ENCODE measurements around the gene GANAB.
"Not testable (repeated sequence)": the region's sequence is repeated elsewhere in the genome, so short reads cannot be mapped to it uniquely, and the experiment has no call there.

GANAB gene

GRCh38 chr11:62666259-62666926 is 20.0 kb upstream of the GANAB start:
- no peak for DNase-seq

DNA sequence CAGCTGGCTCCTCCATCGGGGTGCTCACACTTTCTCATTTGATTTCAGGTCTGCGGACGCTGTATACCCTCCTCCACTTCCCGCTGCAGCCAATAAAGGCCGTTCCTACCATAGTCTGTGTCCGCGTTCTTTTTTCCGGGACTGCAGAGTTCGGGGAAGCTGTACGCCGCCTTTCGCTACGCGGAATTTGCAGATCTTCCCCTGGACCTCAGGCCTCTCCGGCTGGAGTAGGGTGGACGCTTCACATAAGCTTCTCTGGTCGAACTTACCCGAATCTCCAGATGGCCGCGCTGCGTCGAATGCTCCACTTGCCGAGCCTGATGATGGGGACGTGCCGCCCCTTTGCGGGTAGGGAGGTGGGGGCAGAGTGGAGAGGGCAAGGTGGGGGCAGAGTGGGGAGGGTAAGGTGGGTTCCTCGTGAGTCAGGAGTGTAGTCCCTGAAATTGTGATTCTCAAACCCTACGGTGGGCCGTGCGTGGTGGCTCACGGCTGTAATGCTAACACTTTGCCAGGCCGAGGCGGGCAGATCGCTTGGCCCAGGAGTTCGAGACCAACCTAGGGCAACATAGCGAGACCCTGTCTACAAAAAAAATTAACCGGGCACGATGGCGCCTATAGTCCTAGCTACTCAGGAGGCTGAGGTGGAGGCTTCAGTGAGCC is 19.3 kb upstream of the GANAB start:
- DNase-seq = peak; percentile 33

- peak; percentile 78 for DNase-seq
These were observed 18.7 kb upstream of the GANAB start, which contains the start of the genes C11orf98 and CSKMT for GRCh38 chr11:62665075-62665598. C11orf98 (minus strand) TSS chr11:62665210; CDS start chr11:62665169, 41 bp downstream. CSKMT (plus strand) TSS chr11:62665312; CDS start chr11:62665880, 568 bp downstream.

DNA sequence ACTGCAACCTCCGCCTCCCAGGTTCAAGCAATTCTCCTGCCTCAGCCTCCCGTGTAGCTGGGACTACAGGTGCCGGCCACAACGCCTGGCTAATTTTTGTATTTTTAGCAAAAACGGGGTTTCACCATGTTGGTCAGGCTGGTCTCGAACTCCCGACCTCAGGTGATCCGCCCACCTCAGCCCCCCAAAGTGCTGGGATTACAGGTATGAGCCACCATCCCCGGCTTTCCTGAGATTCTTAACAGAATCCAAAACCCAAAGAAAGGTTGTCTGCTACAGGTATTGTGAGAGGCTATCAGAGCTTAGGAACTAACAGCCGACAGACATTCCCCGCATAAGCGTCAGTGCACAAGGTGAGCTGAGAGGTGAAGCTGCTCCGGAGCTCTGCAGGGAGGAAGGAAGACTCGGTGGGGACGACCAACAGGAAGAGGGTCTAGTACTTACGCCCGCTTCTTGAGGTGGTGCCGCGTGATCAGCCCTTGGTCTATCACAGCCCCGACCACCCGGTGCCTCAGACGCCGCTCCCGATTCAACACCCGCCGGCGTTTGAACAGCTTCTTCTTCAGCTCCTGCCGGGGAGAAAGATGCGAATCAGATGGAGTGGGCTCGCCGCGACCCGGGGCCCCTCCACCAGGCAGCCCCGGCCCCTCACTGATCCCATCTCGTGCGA is 18.1 kb upstream of the GANAB start:
- no peak for DNase-seq

DNA sequence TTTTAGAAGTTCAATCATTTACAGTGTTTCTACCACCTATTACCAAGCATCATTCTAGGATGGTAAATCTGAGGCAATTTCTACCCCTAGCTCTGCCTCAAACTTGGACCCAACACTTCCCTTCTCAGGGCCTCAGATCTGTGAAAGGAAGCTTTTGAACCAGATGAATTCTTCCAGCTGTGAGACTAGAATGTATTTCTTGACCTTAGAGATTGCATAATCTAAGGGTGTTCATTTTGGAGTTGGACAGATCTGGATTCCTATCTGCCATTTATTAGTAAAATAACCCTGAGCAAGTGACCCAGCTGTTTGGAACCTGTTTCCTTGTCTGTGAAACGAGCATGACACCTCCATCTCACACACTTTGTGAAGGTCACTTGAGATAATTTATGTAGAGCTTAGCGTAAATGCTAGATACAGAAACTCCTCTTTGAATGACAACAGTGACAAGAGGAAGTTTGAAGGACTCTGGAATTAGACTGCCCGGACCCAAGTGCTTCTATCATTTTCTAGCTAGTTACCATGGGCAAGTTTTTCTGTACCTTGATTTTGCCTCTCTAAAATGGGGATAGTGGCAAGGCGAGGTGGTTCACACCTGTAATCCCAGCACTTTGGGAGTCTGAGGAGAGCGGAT is 10.5 kb upstream of the GANAB start:
- DNase-seq = no peak

GRCh38 chr11:62654297-62654696 is 7.9 kb upstream of the GANAB start:
- no peak for DNase-seq

- no peak for DNase-seq
These were observed 6.0 kb upstream of the GANAB start for GRCh38 chr11:62652161-62653006.

DNA sequence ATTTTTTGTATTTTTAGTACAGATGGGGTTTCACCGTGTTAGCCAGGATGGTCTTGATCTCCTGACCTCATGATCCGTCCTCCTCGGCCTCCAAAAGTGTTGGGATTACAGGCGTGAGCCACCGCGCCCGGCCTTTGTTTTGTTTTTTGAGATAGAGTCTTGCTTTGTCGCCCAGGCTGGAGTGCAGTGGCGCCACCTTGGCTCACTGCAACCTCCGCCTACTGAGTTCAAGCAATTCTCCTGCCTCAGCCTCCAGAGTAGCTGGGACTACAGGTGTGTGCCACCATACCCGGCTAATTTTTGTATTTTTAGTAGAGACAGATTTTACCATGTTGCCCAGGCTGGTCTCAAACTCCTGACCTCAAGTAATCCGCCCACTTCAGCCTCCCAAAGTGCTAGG is 3.9 kb upstream of the GANAB start:
- DNase-seq = not testable (repeated sequence)

GRCh38 chr11:62649486-62649885 is 3.1 kb upstream of the GANAB start:
- DNase-seq = no peak

- no peak for DNase-seq
These were observed 2.6 kb upstream of the GANAB start for GRCh38 chr11:62648967-62649364.

- no peak for DNase-seq
These were observed 2.0 kb upstream of the GANAB start for GRCh38 chr11:62648185-62648966.

DNA sequence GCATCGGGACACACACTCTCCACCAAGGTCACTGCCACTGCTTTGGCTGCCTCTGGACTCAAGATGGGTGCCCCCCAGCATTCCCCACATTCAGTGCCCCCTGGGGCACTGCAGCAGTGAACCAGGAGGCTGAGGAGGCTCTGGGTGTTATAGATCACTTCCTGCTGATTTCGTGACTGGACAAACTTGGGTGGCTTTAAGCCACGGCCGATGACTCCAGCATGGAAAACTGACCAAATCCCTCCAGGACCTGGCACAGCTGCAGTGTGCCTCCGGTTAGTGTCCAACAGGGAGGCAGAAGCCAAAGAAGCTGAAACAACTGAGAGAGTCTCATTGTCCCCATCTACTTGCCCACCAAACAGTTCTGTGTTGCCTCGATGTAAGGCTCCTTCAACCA is 1.2 kb upstream of the GANAB start:
- DNase-seq = no peak

DNA sequence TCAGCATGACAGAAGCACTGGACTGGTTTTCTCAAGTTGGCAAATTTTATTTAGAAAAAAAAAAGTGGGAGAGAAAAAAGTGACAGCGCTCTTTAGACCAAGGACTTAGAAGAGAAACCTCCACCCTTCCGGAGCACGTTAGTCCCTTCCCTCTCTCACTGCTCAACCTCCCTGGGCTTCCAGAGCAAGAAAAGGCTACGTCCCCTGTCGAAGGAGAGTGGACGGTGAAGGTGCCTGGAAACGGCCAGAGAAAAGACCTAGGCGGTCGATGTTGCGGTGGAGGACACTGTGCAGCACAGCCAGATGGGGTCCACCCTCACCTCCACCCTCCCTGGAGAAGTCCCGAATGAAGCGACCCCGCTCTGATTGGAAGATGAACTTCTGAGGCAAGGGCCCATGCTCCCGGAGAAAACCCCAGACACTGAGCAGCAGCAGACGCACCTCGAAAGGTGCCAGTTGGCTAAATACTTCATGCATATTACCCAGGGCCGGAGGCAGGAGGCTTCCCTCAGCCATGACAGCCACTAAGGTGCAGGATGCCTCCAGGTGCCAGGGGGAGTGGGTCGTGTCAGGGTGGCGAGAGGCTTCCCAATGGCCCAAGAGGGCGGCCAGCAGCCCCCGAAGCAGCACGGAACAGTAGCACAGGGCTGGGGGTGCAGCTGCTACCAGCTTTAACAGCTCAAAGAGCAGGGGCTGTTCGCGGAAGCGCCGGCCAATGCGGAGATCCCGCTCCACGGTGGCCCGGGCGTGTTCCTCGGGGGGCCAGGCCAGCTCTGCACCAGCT is 604 bp upstream of the GANAB start:
- no peak for DNase-seq

- no peak for DNase-seq
These were observed 805 bp downstream of the GANAB start for GRCh38 chr11:62645671-62645945.

GRCh38 chr11:62644220-62644619 is 2.2 kb downstream of the GANAB start:
- no peak for DNase-seq

DNA sequence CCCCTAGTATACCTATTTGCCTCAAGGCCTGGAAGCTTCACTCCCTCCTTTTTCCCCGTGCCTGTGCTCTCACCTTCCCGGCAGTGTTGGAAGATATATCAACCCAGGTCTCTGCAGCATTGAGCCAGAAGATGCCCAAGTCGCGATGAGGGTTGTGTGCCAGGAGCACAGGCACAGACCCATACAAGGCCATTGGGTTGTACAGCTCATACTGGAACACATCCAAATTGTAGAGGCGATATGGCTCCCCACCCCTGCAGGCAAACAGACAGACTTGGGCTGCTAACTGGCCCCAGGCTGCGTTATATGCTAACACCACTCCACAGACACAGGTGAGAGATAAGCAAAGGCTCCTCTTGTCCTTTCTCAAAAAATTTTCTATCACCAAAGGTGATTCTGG is 13.9 kb downstream of the GANAB start:
- no peak for DNase-seq

- DNase-seq = no peak
These were observed 18.7 kb downstream of the GANAB start for GRCh38 chr11:62627713-62628112.

DNA sequence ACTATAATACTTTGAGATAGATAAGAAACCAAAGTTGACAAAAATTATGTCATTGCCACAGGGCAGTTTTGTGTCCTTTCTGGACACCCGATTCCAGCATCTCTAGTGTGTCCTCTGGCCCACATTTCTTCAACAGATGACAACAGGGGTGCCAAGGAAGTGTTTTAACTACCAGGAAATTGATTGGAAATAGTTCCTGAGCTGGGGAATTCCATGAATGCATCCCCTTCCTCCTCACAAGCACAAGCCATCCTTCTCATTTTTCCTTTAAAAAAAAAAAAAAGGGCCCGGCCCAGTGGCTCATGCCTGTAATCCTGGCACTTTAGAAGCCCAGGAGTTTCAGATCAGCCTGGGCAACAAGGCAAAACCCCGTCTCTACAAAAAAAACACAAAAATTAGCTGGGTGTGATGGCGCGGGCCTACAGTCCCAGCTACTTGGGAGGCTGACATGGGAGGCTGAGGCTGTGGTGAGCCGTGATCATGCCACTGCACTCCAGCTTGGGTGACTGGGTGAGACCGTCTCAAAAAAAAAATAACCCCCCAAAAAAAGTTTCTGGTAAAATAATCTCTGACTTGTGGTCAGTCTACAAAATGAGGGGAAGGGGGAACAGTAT is 23.8 kb downstream of the GANAB start:
- no peak for DNase-seq

DNA sequence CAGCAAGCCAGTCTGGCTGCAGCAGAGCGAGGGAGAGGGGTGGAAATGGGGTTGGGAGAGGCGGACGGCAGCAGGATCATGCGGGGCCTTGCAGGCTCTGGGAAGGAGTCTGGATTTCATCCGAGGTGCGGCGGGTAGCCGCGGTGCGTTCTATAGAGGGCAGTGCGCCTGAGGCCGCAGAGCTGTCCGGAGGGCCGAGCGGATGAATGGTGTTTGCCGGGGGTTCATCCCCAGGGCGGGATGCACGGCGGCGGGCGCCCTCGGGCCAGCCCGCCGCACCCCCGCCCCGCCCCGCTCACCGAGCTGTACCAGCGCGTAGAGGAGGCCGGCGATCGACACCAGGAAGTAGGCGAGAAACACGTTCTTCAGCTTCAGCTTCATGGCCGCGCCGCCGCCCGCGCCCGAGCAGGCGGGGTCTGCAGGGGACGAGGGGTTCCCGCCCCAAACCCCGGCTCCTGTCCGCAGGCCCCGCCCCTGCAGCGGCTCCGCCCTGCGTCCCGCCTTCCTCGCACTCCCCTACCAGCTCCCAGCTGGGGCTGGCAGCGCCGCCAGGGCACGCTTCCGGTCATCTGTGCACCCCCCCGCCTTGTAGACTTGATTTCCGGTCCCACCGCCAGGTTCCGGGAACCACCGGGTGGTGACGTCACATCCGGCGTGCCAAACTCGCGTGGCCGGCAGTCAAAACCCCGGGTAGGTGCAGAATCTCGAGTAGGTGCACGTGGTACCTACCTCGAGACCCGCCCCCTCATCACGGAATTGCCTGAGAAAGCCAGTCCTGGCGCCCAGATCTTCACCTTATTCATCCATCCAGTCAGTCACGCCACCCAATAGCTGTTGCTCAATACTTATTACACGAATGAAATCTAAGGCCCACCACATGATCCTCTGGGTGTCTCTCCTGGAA is 24.6 kb downstream of the GANAB start, which contains the start of gene B3GAT3:
Gene B3GAT3, minus strand, starts transcription at position 420 of the 904 bp plus-strand sequence. Its CDS starts 39 bp downstream, at position 381.
- DNase-seq = peak; percentile 84

Measured in GF-D8 (cell line).